MCF 10A (cell line): ENCODE measurements around the gene LRMDA. TPM values are rescaled to one million over a fixed set of nuclear protein-coding genes. Genes with fewer than 3 reads are reported as not detected.

Experiments used
- BruUV-seq: library from RNA; stranded (reverse); fragments of 400-500 nt; replicated peaks from 2 replicates; lab custom pipeline; 2021; lab: Mats Ljungman, UMichigan
- CTCF ChIA-PET: fragments of 300-600 bp; sonication (Branson Sonifier 250); formaldehyde crosslinking; extraction: SDS; loops from one replicate; lab custom pipeline; 2021; ENCODE audit warnings: antibody characterized with exemption, inconsistent platforms; lab: Yijun Ruan, JAX
- POLR2A ChIA-PET: fragments of 300-600, 350-650 bp; sonication (Branson Sonifier 250); formaldehyde crosslinking; extraction: SDS; loops from one replicate; lab custom pipeline; 2020; ENCODE audit warnings: antibody characterized with exemption, inconsistent platforms; lab: Yijun Ruan, JAX
- DNase-seq: peaks from one replicate; pipeline ENCODE4 v3.0.0-alpha.2; 2018; ENCODE audit not compliant: unreplicated experiment
- H3K27ac Mint-ChIP-seq: one replicate; pipeline ENCODE4 v1.8.0; 2022; ENCODE audit warnings: mild to moderate bottlenecking, low read depth, mixed read lengths; ENCODE audit not compliant: unreplicated experiment
- H3K27me3 Mint-ChIP-seq: one replicate; pipeline ENCODE4 v1.8.0; 2022; ENCODE audit warnings: mixed read lengths; ENCODE audit not compliant: insufficient read depth, unreplicated experiment
- H3K36me3 Mint-ChIP-seq: one replicate; pipeline ENCODE4 v1.8.0; 2022; ENCODE audit warnings: mild to moderate bottlenecking, moderate library complexity, mixed read lengths; ENCODE audit not compliant: insufficient read depth, unreplicated experiment
- H3K4me1 Mint-ChIP-seq: one replicate; pipeline ENCODE4 v1.8.0; 2022; ENCODE audit warnings: mixed read lengths; ENCODE audit not compliant: insufficient read depth, unreplicated experiment
- H3K4me3 Mint-ChIP-seq: one replicate; pipeline ENCODE4 v1.8.0; 2022; ENCODE audit warnings: mild to moderate bottlenecking, moderate library complexity, mixed read lengths; ENCODE audit not compliant: unreplicated experiment
- H3K9me3 Mint-ChIP-seq: one replicate; pipeline ENCODE4 v1.8.0; 2022; ENCODE audit warnings: mixed read lengths; ENCODE audit not compliant: unreplicated experiment
- CTCF ChIP-seq: fragments of 200-600 bp; IDR thresholded peaks from one replicate; pipeline ENCODE4 v1.8.0; 2022; ENCODE audit warnings: antibody characterized with exemption, mild to moderate bottlenecking; ENCODE audit not compliant: unreplicated experiment
- intact Hi-C: fragments of 100-400 bp; cut with micrococcal nuclease; formaldehyde crosslinking; loops from 2 replicates; pipeline ENCODE4 v1.14.1; 2022
- total RNA-seq: library from RNA; stranded (reverse); gene quantifications from 2 replicates; pipeline ENCODE4 v1.2.3, GENCODE V29; 2022

The LRMDA gene
- total RNA-seq, 1 experiment from 2014 or later: not detected

- Mint-ChIP-seq H3K27ac (no peak overlapping the region), H3K4me1 (no peaks in the 10 kb centered on the region), H3K27me3 (no peaks in the 10 kb centered on the region), H3K4me3 (no peak overlapping the region), H3K36me3 (no peaks in the 10 kb centered on the region), H3K9me3 (no peaks in the 10 kb centered on the region)
- ChIA-PET CTCF (interaction anchor here (1.4 kb wide), 1 partner anchor 37 kb away, joined by 4 read pairs; no protein-coding TSS in a partner anchor), POLR2A (no interaction called here)
- BruUV-seq: no TSS peak
- no peak for DNase-seq
- TF ChIP-seq CTCF: no peak
- intact Hi-C loops: no loop called here
These were observed 642.1 kb downstream of the LRMDA start for GRCh38 chr10:76073524-76073923.

- Mint-ChIP-seq H3K9me3 (peaks cover under 1% of the 10 kb centered on the region), H3K27me3 (no peaks in the 10 kb centered on the region), H3K4me3 (no peak overlapping the region), H3K36me3 (no peaks in the 10 kb centered on the region), H3K4me1 (no peaks in the 10 kb centered on the region), H3K27ac (no peak overlapping the region)
- intact Hi-C loops: no loop called here
- POLR2A ChIA-PET: no interaction called here
- DNase-seq: no peak
- BruUV-seq: no TSS peak
- CTCF ChIA-PET: interaction anchor here (1.4 kb wide), 1 partner anchor 38 kb away, joined by 4 read pairs; no protein-coding TSS in a partner anchor
- no peak for TF ChIP-seq CTCF
These were observed 643.2 kb downstream of the LRMDA start for GRCh38 chr10:76074659-76075058.

GRCh38 chr10:76080451-76080850 lies 649.0 kb downstream of the LRMDA start:
- no TSS peak for BruUV-seq

GRCh38 chr10:76080991-76081390 lies 649.6 kb downstream of the LRMDA start:
- Mint-ChIP-seq H3K9me3 (peaks cover 7% of the 10 kb centered on the region), H3K4me1 (peaks cover 18% of the 10 kb centered on the region), H3K4me3 (no peak overlapping the region), H3K27ac (no peak overlapping the region), H3K27me3 (no peaks in the 10 kb centered on the region), H3K36me3 (no peaks in the 10 kb centered on the region)
- intact Hi-C loops: no loop called here
- POLR2A ChIA-PET: no interaction called here
- CTCF ChIA-PET: interaction anchor here (0.8 kb wide), 1 partner anchor 721 kb away, joined by 3 read pairs; no protein-coding TSS in a partner anchor
- peak; percentile 49 for DNase-seq
- TF ChIP-seq CTCF: no peak
- no TSS peak for BruUV-seq

More at GRCh38 chr10:76080451-76080850, 649.0 kb downstream of the LRMDA start:
- H3K4me1 Mint-ChIP-seq: peaks cover 18% of the 10 kb centered on the region
- ChIA-PET CTCF (no interaction called here), POLR2A (interaction anchor here (0.7 kb wide), 1 partner anchor 18 kb away, joined by 3 read pairs; no protein-coding TSS in a partner anchor)
- TF ChIP-seq CTCF: no peak
- peaks cover 7% of the 10 kb centered on the region for H3K9me3 Mint-ChIP-seq
- DNase-seq: peak; percentile 29
- no peak overlapping the region for H3K4me3 Mint-ChIP-seq
- H3K27ac Mint-ChIP-seq: no peak overlapping the region
- no peaks in the 10 kb centered on the region for H3K27me3 Mint-ChIP-seq
- no peaks in the 10 kb centered on the region for H3K36me3 Mint-ChIP-seq
- intact Hi-C loops: no loop called here
